WTC11 (cell line): ENCODE data around the gene MTNR1A.

ENCODE experiments used
- CBFB ChIP-seq: sonication (generic); formaldehyde crosslinking; IDR thresholded peaks from 2 replicates; pipeline ENCODE4 v1.8.1; 2022; ENCODE audit warnings: mild to moderate bottlenecking, low read depth, missing genetic modification reagents
- CREM ChIP-seq: sonication (generic); formaldehyde crosslinking; IDR thresholded peaks from 2 replicates; pipeline ENCODE4 v1.8.1; 2022; ENCODE audit warnings: mild to moderate bottlenecking, missing genetic modification reagents, moderate library complexity
- NR2C2 ChIP-seq: sonication (generic); formaldehyde crosslinking; IDR thresholded peaks from 2 replicates; pipeline ENCODE4 v1.8.0; 2022; ENCODE audit warnings: mild to moderate bottlenecking, missing genetic modification reagents
- TCF7 ChIP-seq: sonication (generic); formaldehyde crosslinking; IDR thresholded peaks from 2 replicates; pipeline ENCODE4 v1.8.0; 2022; ENCODE audit warnings: mild to moderate bottlenecking, low read depth, missing genetic modification reagents, moderate library complexity
- ZBTB21 ChIP-seq: sonication (generic); formaldehyde crosslinking; IDR thresholded peaks from 2 replicates; pipeline ENCODE4 v1.8.1; 2023; ENCODE audit warnings: mild to moderate bottlenecking, missing genetic modification reagents, borderline replicate concordance
- TF ChIP-seq, protein P1 (sequence below): fragments of 200-600 bp; IDR thresholded peaks from 2 replicates; pipeline ENCODE4 v1.8.0; 2022; ENCODE audit warnings: antibody characterized with exemption
- TF ChIP-seq, protein P2 (sequence below): sonication (generic); formaldehyde crosslinking; IDR thresholded peaks from 2 replicates; pipeline ENCODE4 v1.8.0; 2022; ENCODE audit warnings: missing genetic modification reagents
- TF ChIP-seq, protein P3 (sequence below): sonication (generic); formaldehyde crosslinking; IDR thresholded peaks from 2 replicates; pipeline ENCODE4 v1.8.1; 2022; ENCODE audit warnings: mild to moderate bottlenecking, missing genetic modification reagents, moderate library complexity, borderline replicate concordance
- TF ChIP-seq, protein P4 (sequence below): sonication (generic); formaldehyde crosslinking; IDR thresholded peaks from 2 replicates; pipeline ENCODE4 v1.8.0; 2022; ENCODE audit warnings: mild to moderate bottlenecking, missing genetic modification reagents

GRCh38 chr4:186543206-186543605, 12.2 kb downstream of the MTNR1A start:
- TF ChIP-seq, protein P1, sequence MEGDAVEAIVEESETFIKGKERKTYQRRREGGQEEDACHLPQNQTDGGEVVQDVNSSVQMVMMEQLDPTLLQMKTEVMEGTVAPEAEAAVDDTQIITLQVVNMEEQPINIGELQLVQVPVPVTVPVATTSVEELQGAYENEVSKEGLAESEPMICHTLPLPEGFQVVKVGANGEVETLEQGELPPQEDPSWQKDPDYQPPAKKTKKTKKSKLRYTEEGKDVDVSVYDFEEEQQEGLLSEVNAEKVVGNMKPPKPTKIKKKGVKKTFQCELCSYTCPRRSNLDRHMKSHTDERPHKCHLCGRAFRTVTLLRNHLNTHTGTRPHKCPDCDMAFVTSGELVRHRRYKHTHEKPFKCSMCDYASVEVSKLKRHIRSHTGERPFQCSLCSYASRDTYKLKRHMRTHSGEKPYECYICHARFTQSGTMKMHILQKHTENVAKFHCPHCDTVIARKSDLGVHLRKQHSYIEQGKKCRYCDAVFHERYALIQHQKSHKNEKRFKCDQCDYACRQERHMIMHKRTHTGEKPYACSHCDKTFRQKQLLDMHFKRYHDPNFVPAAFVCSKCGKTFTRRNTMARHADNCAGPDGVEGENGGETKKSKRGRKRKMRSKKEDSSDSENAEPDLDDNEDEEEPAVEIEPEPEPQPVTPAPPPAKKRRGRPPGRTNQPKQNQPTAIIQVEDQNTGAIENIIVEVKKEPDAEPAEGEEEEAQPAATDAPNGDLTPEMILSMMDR = no peak
- TF ChIP-seq NR2C2 (CRISPR knock-in tag) (no peak), CBFB (CRISPR knock-in tag) (no peak), TCF7 (CRISPR knock-in tag) (no peak), CREM (CRISPR knock-in tag) (no peak), ZBTB21 (CRISPR knock-in tag) (no peak)
- TF ChIP-seq, protein P2, sequence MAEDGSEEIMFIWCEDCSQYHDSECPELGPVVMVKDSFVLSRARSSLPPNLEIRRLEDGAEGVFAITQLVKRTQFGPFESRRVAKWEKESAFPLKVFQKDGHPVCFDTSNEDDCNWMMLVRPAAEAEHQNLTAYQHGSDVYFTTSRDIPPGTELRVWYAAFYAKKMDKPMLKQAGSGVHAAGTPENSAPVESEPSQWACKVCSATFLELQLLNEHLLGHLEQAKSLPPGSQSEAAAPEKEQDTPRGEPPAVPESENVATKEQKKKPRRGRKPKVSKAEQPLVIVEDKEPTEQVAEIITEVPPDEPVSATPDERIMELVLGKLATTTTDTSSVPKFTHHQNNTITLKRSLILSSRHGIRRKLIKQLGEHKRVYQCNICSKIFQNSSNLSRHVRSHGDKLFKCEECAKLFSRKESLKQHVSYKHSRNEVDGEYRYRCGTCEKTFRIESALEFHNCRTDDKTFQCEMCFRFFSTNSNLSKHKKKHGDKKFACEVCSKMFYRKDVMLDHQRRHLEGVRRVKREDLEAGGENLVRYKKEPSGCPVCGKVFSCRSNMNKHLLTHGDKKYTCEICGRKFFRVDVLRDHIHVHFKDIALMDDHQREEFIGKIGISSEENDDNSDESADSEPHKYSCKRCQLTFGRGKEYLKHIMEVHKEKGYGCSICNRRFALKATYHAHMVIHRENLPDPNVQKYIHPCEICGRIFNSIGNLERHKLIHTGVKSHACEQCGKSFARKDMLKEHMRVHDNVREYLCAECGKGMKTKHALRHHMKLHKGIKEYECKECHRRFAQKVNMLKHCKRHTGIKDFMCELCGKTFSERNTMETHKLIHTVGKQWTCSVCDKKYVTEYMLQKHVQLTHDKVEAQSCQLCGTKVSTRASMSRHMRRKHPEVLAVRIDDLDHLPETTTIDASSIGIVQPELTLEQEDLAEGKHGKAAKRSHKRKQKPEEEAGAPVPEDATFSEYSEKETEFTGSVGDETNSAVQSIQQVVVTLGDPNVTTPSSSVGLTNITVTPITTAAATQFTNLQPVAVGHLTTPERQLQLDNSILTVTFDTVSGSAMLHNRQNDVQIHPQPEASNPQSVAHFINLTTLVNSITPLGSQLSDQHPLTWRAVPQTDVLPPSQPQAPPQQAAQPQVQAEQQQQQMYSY (CRISPR knock-in tag) = no peak
- TF ChIP-seq, protein P3, sequence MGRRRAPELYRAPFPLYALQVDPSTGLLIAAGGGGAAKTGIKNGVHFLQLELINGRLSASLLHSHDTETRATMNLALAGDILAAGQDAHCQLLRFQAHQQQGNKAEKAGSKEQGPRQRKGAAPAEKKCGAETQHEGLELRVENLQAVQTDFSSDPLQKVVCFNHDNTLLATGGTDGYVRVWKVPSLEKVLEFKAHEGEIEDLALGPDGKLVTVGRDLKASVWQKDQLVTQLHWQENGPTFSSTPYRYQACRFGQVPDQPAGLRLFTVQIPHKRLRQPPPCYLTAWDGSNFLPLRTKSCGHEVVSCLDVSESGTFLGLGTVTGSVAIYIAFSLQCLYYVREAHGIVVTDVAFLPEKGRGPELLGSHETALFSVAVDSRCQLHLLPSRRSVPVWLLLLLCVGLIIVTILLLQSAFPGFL (CRISPR knock-in tag) = no peak
- TF ChIP-seq, protein P4, sequence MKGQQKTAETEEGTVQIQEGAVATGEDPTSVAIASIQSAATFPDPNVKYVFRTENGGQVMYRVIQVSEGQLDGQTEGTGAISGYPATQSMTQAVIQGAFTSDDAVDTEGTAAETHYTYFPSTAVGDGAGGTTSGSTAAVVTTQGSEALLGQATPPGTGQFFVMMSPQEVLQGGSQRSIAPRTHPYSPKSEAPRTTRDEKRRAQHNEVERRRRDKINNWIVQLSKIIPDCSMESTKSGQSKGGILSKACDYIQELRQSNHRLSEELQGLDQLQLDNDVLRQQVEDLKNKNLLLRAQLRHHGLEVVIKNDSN (CRISPR knock-in tag) = no peak
